Activated B cell treated with CpG ODN at 0.5 μM for 24 hours (primary cell): ENCODE data around the gene FYN. TPM values are rescaled to one million over a fixed set of nuclear protein-coding genes. Genes with fewer than 3 reads are reported as not detected.

ENCODE experiments used
- ATAC-seq: fragments of 200-7000 bp; cut with Tn5 transposase; one replicate; pipeline ENCODE4 v1.10.0; 2021; ENCODE audit warnings: low read depth, mild to moderate bottlenecking, moderate library complexity
- CTCF ChIA-PET: fragments of 350-600 bp; sonication (Branson Sonifier 250); formaldehyde crosslinking; loops from one replicate; lab custom pipeline; 2021; ENCODE audit warnings: antibody characterized with exemption; lab: Charles Lee
- POLR2A ChIA-PET: fragments of 350-600 bp; sonication (Branson Sonifier 250); formaldehyde crosslinking; loops from one replicate; lab custom pipeline; 2021; ENCODE audit warnings: antibody characterized with exemption; lab: Charles Lee
- DNase-seq: peaks from one replicate; pipeline ENCODE4 v3.0.0; 2022
- H3K27ac Mint-ChIP-seq: one replicate; pipeline ENCODE4 v1.8.0; 2020; ENCODE audit warnings: mixed read lengths
- H3K27me3 Mint-ChIP-seq: one replicate; pipeline ENCODE4 v1.8.0; 2021; ENCODE audit warnings: mixed read lengths
- H3K36me3 Mint-ChIP-seq: one replicate; pipeline ENCODE4 v1.8.0; 2021; ENCODE audit warnings: low read depth, mixed read lengths
- H3K4me1 Mint-ChIP-seq: one replicate; pipeline ENCODE4 v1.8.0; 2021; ENCODE audit warnings: mixed read lengths
- H3K4me3 Mint-ChIP-seq: one replicate; pipeline ENCODE4 v1.8.0; 2020; ENCODE audit warnings: mild to moderate bottlenecking, mixed read lengths
- H3K9me3 Mint-ChIP-seq: one replicate; pipeline ENCODE4 v1.8.0; 2020; ENCODE audit warnings: mixed read lengths
- intact Hi-C: fragments of 100-400 bp; cut with micrococcal nuclease; formaldehyde crosslinking; loops from one replicate; pipeline ENCODE4 v1.15.1; 2024
- total RNA-seq: library from RNA; stranded (reverse); gene quantifications from 2 replicates; pipeline ENCODE4 v1.2.3, GENCODE V29; 2022
- TF ChIP-seq, protein P1 (sequence below): fragments of 200-600 bp; IDR thresholded peaks from one replicate; pipeline ENCODE4 v1.8.0; 2022; ENCODE audit warnings: antibody characterized with exemption, mild to moderate bottlenecking

FYN gene
- total RNA-seq, 1 donor from 2014 or later: 64.7 TPM

DNA sequence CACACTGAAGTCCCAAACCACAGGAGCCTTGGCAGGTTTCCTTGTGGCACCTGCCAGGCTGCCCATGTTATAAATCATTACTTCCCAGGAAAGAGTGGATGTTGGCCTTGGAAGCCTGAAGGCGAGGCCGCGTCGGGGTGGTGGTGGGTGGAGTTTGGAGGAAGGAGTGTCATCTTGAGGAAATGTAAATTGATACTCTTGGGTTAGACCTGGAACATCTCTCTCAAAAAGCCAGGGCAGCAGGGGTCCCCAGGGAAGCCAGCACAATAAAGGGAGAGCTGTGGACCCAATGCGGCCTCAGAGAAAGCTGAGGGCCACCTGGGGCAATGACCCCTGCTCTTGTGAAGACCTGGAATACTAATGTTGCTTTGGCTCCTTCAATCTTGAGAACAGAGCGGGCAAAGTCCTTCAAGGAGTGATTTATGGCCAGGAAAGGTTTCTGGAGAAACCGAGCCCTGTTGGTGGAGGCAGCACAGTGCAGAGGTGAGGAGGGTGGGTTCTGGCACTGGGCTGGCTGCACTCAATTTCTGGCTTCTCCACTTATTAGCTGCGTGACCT, 241.3 kb downstream of the FYN start:
- H3K9me3 Mint-ChIP-seq: peaks cover 11% of the 10 kb centered on the region

DNA sequence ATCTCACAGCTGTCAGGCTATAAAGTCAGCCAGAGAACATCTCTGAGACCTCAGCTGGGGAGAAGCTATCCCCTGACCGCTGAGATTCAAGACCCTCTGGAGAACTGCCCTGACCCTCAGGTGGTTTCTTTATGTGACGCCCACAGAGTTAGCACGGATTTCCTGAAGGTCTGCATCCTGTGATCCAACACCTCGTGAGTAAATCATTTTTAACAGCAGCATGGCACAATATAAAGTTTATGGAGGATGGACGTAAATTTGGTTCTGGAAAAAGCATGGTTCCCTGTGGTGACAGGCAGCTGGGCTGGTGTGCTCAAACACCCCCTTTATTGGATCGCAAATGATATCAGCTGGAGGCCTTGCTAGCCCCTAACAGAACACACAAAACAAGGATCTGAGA, 242.2 kb downstream of the FYN start:
- DNase-seq (no peak), ATAC-seq (no peak)
- H3K4me1 Mint-ChIP-seq: no peaks in the 10 kb centered on the region
- intact Hi-C loops: no loop called here
- peaks cover 3% of the 10 kb centered on the region for H3K36me3 Mint-ChIP-seq
- H3K27me3 Mint-ChIP-seq: peaks cover 10% of the 10 kb centered on the region
- no peak overlapping the region for H3K4me3 Mint-ChIP-seq
- no peak overlapping the region for H3K27ac Mint-ChIP-seq
- POLR2A ChIA-PET: no interaction called here
- peaks cover 11% of the 10 kb centered on the region for H3K9me3 Mint-ChIP-seq
- TF ChIP-seq, protein P1, sequence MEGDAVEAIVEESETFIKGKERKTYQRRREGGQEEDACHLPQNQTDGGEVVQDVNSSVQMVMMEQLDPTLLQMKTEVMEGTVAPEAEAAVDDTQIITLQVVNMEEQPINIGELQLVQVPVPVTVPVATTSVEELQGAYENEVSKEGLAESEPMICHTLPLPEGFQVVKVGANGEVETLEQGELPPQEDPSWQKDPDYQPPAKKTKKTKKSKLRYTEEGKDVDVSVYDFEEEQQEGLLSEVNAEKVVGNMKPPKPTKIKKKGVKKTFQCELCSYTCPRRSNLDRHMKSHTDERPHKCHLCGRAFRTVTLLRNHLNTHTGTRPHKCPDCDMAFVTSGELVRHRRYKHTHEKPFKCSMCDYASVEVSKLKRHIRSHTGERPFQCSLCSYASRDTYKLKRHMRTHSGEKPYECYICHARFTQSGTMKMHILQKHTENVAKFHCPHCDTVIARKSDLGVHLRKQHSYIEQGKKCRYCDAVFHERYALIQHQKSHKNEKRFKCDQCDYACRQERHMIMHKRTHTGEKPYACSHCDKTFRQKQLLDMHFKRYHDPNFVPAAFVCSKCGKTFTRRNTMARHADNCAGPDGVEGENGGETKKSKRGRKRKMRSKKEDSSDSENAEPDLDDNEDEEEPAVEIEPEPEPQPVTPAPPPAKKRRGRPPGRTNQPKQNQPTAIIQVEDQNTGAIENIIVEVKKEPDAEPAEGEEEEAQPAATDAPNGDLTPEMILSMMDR: no peak
- CTCF ChIA-PET: no interaction called here

More for the DNA sequence above, 241.3 kb downstream of the FYN start:
- ChIA-PET CTCF (no interaction called here), POLR2A (no interaction called here)
- TF ChIP-seq, protein P1: no peak
- intact Hi-C loops: no loop called here
- DNase-seq (no peak), ATAC-seq (no peak)
- Mint-ChIP-seq H3K27ac (no peak overlapping the region), H3K36me3 (peaks cover 3% of the 10 kb centered on the region), H3K4me3 (no peak overlapping the region), H3K27me3 (peaks cover 10% of the 10 kb centered on the region), H3K4me1 (no peaks in the 10 kb centered on the region)

DNA sequence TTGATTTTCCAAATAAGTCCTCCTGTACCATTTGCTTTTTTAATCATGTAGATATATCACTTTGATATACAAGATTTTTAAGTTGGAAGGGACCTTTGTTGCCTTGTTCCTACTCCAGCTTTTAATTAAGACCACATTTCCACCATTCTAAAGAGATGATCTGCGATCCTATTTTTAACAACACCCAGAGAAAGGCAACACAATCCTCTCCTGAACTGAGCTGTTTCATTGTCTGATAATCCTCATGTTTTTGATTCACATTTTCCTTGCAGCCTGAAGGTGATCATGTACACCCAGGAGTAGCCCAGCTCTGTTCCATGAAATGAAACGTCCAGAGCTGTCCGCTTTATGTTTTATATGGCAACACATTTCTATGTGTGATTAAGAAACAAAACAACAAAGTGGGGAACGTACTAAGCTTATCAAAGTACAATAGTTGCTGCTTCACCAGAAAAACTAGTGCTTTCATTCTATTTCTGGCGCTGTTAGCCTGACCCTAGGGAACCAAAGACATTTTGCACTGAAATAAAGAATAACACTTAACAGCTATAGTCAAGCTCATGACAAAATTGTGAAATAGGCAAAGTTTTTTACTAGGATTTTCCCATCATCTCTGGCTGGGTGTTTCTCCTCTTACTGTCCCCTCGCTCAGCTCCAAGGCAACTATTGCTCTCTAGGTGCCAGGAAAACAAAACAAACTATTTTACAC, 245.0 kb downstream of the FYN start:
- Mint-ChIP-seq H3K4me3 (no peak overlapping the region), H3K36me3 (peaks cover 3% of the 10 kb centered on the region), H3K9me3 (peaks cover 11% of the 10 kb centered on the region), H3K4me1 (no peaks in the 10 kb centered on the region), H3K27ac (no peak overlapping the region), H3K27me3 (peaks cover 12% of the 10 kb centered on the region)
- TF ChIP-seq, protein P1: no peak
- ChIA-PET CTCF (no interaction called here), POLR2A (no interaction called here)
- DNase-seq (no peak), ATAC-seq (no peak)
- intact Hi-C loops: no loop called here

DNA sequence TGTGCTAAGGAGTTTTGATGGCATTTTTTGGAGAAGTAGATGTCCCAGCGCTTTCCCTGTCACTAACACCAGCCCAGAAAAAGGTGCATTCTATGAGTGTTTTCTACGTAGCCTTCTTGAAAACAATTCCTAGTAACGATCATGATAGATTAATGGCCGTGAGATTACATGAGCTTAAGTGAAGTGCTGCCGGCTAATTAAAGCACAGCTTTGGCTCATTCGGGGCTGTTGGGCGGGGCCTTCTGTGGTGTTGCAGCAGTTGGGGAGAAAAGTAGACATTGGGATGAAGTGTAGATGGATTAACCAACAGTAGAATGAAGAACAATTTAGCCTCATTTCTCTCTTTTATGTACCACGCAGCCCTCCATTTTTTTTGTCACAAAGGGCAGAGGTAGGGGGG, 246.8 kb downstream of the FYN start:
- peaks cover 11% of the 10 kb centered on the region for H3K9me3 Mint-ChIP-seq
- POLR2A ChIA-PET: no interaction called here
- intact Hi-C loops: no loop called here
- no peak for DNase-seq
- H3K4me3 Mint-ChIP-seq: no peak overlapping the region
- no peak overlapping the region for H3K27ac Mint-ChIP-seq
- no peaks in the 10 kb centered on the region for H3K4me1 Mint-ChIP-seq
- peaks cover 3% of the 10 kb centered on the region for H3K36me3 Mint-ChIP-seq
- H3K27me3 Mint-ChIP-seq: peaks cover 9% of the 10 kb centered on the region
- TF ChIP-seq, protein P1: no peak
- ATAC-seq: no peak
- CTCF ChIA-PET: no interaction called here

DNA sequence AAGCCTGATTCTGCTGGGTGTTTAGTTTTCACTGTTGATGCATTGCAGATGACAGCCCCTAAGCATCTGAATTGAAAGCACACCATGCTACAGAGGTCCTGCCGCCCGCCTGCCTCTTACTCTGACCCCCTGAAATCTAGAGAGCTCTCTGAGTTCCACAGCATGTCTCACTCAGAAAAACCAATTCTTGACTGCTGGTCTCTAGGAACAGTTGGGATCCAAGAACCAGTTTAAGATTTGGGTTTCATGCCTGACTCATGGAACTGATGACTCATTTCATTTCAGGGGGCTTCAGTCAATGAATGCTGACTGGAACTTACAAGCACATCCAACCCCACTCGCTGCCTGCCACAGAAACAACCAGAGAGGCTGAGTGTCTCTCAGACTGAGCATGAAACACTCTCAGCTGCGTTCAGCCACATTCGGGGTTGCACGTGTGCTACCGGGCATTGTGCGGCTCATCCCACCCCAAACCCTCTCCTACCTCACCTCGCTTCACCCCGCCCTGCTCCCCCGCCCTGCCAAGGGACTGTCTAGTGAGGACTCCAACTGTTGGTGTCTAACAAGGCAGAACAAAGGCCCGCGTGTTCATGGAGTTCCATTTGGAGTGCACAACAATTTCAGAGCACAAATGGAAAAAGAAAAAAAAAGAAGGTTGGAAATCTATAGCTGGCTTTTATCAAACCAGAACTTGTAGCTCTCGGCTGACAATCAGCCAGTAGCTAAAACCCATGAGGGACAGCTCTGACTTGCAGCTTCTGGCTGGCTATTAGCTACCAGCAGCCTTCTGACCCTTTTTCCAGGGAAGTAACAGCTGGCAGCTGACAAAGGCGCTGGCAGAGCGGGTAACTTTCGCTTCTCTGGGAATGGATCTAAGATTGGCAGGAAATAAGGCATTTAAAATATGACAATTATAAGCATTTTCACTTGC, 247.5 kb downstream of the FYN start:
- DNase-seq: no peak
- no peak overlapping the region for H3K4me3 Mint-ChIP-seq
- peaks cover 3% of the 10 kb centered on the region for H3K36me3 Mint-ChIP-seq
- ChIA-PET POLR2A (no interaction called here), CTCF (no interaction called here)
- TF ChIP-seq, protein P1: no peak
- H3K4me1 Mint-ChIP-seq: no peaks in the 10 kb centered on the region
- H3K27ac Mint-ChIP-seq: no peak overlapping the region
- intact Hi-C loops: no loop called here
- no peak for ATAC-seq
- H3K9me3 Mint-ChIP-seq: peaks cover 11% of the 10 kb centered on the region
- peaks cover 9% of the 10 kb centered on the region for H3K27me3 Mint-ChIP-seq
